ENCODE results near the gene ICA1. TPM values are rescaled to one million over a fixed set of nuclear protein-coding genes. Genes with fewer than 3 reads are reported as not detected.

The ICA1 gene
- total RNA-seq, 1 donor from 2014 or later, result 30.3 TPM

GRCh38 chr7:8295638-8296361 lies 33.8 kb upstream of the ICA1 start:
- TF ChIP-seq CTCF (conservative IDR thresholded peaks at IDR 0.05; ENCODE audit: low read depth, low read length), result peak; percentile 84
- no peak overlapping the region for H3K4me3 ChIP-seq (ENCODE audit: low read depth, low read length)
- peak; percentile 68 for DNase-seq (ENCODE audit: low read depth)

- no peak for TF ChIP-seq CTCF (conservative IDR thresholded peaks at IDR 0.05; ENCODE audit: low read depth, low read length)
- no peak for DNase-seq (ENCODE audit: low read depth)
- no peak overlapping the region for H3K4me3 ChIP-seq (ENCODE audit: low read depth, low read length)
These were observed 29.6 kb upstream of the ICA1 start for GRCh38 chr7:8291397-8292141.

- DNase-seq (ENCODE audit: low read depth), result no peak
- no peak for TF ChIP-seq CTCF (conservative IDR thresholded peaks at IDR 0.05; ENCODE audit: low read depth, low read length)
- H3K4me3 ChIP-seq (ENCODE audit: low read depth, low read length), result no peak overlapping the region
These were observed 28.8 kb upstream of the ICA1 start for GRCh38 chr7:8290645-8291308.

- TF ChIP-seq CTCF (conservative IDR thresholded peaks at IDR 0.05; ENCODE audit: low read depth, low read length), result no peak
These were observed 24.2 kb upstream of the ICA1 start for GRCh38 chr7:8286118-8286517.

GRCh38 chr7:8285155-8285554 lies 23.2 kb upstream of the ICA1 start:
- H3K4me3 ChIP-seq (ENCODE audit: low read depth, low read length), result no peak overlapping the region
- DNase-seq (ENCODE audit: low read depth), result no peak
- no peak for TF ChIP-seq CTCF (conservative IDR thresholded peaks at IDR 0.05; ENCODE audit: low read depth, low read length)

More at GRCh38 chr7:8286118-8286517, 24.2 kb upstream of the ICA1 start:
- no peak overlapping the region for H3K4me3 ChIP-seq (ENCODE audit: low read depth, low read length)
- DNase-seq (ENCODE audit: low read depth), result no peak

GRCh38 chr7:8284606-8285005 lies 22.6 kb upstream of the ICA1 start:
- no peak for DNase-seq (ENCODE audit: low read depth)
- H3K4me3 ChIP-seq (ENCODE audit: low read depth, low read length), result no peak overlapping the region
- no peak for TF ChIP-seq CTCF (conservative IDR thresholded peaks at IDR 0.05; ENCODE audit: low read depth, low read length)
